ENCODE results near the gene HVCN1.
"Not testable (repeated sequence)": the region's sequence is repeated elsewhere in the genome, so short reads cannot be mapped to it uniquely, and the experiment has no call there.

Gene HVCN1

GRCh38 chr12:110668480-110669192 lies 20.3 kb downstream of the HVCN1 start:
- no peak for DNase-seq (ENCODE audit: low read depth)

GRCh38 chr12:110667671-110668070 lies 21.2 kb downstream of the HVCN1 start:
- no peak for DNase-seq (ENCODE audit: low read depth)

GRCh38 chr12:110666892-110667291 lies 22.0 kb downstream of the HVCN1 start:
- no peak for DNase-seq (ENCODE audit: low read depth)

- no peak for DNase-seq (ENCODE audit: low read depth)
Observed at GRCh38 chr12:110661337-110661972, 27.5 kb downstream of the HVCN1 start.

GRCh38 chr12:110658878-110659277 lies 30.0 kb downstream of the HVCN1 start:
- DNase-seq (ENCODE audit: low read depth): no peak

GRCh38 chr12:110658242-110658641 lies 30.7 kb downstream of the HVCN1 start:
- DNase-seq (ENCODE audit: low read depth): no peak

GRCh38 chr12:110657747-110658146 lies 31.2 kb downstream of the HVCN1 start:
- no peak for DNase-seq (ENCODE audit: low read depth)

- DNase-seq (ENCODE audit: low read depth): no peak
Observed at GRCh38 chr12:110656071-110656655, 32.8 kb downstream of the HVCN1 start.

- DNase-seq (ENCODE audit: low read depth): not testable (repeated sequence)
Observed at GRCh38 chr12:110654238-110654637, 34.7 kb downstream of the HVCN1 start.

GRCh38 chr12:110649341-110649847 lies 39.5 kb downstream of the HVCN1 start:
- no peak for DNase-seq (ENCODE audit: low read depth)

GRCh38 chr12:110647631-110648040 lies 41.3 kb downstream of the HVCN1 start:
- DNase-seq (ENCODE audit: low read depth): no peak

GRCh38 chr12:110641521-110641920 lies 47.4 kb downstream of the HVCN1 start:
- no peak for DNase-seq (ENCODE audit: low read depth)

- DNase-seq (ENCODE audit: low read depth): no peak
Observed at GRCh38 chr12:110640275-110641025, 48.5 kb downstream of the HVCN1 start.

- DNase-seq (ENCODE audit: low read depth): no peak
Observed at GRCh38 chr12:110639336-110640141, 49.4 kb downstream of the HVCN1 start.

GRCh38 chr12:110638796-110639195 lies 50.1 kb downstream of the HVCN1 start:
- DNase-seq (ENCODE audit: low read depth): no peak

GRCh38 chr12:110637869-110638441 lies 51.0 kb downstream of the HVCN1 start:
- no peak for DNase-seq (ENCODE audit: low read depth)

GRCh38 chr12:110636516-110636915 lies 52.4 kb downstream of the HVCN1 start:
- DNase-seq (ENCODE audit: low read depth): no peak

- no peak for DNase-seq (ENCODE audit: low read depth)
Observed at GRCh38 chr12:110635055-110635454, 53.9 kb downstream of the HVCN1 start.

GRCh38 chr12:110627500-110628195 lies 61.3 kb downstream of the HVCN1 start:
- no peak for DNase-seq (ENCODE audit: low read depth)

- no peak for DNase-seq (ENCODE audit: low read depth)
Observed at GRCh38 chr12:110622582-110622981, 66.3 kb downstream of the HVCN1 start.

- DNase-seq (ENCODE audit: low read depth): no peak
Observed at GRCh38 chr12:110619534-110619953, 69.4 kb downstream of the HVCN1 start.
